GM20000 (cell line): ENCODE measurements around the gene CDCA3.

Experiments used
- DNase-seq: peaks from one replicate; pipeline ENCODE4 v3.0.0; 2012; ENCODE audit warnings: low spot score
- TF ChIP-seq, protein P1 (sequence below): IDR thresholded peaks from 2 replicates; pipeline ENCODE4 v1.5.1; 2012; ENCODE audit warnings: mild to moderate bottlenecking, control low read depth; ENCODE audit errors: extremely low read depth, missing control alignments

The CDCA3 gene

DNA sequence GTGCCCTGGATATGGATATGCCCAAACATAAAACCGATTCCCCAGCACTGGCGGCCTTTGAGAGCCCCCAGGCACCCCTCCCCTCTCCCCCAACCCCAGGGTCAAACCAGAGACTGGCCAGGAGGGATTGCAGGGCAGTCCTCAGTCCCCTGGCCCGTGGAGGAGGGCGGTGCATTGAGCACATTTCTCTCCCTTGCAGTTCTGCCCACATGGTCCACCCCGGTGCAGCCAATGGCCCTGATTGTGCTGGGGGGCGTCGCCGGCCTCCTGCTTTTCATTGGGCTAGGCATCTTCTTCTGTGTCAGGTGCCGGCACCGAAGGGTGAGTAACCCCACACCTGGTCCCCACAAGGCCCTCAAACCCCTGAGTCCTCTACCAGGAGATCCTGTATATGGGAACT lies 32.9 kb downstream of the CDCA3 start:
- no peak for DNase-seq
- TF ChIP-seq, protein P1, sequence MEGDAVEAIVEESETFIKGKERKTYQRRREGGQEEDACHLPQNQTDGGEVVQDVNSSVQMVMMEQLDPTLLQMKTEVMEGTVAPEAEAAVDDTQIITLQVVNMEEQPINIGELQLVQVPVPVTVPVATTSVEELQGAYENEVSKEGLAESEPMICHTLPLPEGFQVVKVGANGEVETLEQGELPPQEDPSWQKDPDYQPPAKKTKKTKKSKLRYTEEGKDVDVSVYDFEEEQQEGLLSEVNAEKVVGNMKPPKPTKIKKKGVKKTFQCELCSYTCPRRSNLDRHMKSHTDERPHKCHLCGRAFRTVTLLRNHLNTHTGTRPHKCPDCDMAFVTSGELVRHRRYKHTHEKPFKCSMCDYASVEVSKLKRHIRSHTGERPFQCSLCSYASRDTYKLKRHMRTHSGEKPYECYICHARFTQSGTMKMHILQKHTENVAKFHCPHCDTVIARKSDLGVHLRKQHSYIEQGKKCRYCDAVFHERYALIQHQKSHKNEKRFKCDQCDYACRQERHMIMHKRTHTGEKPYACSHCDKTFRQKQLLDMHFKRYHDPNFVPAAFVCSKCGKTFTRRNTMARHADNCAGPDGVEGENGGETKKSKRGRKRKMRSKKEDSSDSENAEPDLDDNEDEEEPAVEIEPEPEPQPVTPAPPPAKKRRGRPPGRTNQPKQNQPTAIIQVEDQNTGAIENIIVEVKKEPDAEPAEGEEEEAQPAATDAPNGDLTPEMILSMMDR = no peak

DNA sequence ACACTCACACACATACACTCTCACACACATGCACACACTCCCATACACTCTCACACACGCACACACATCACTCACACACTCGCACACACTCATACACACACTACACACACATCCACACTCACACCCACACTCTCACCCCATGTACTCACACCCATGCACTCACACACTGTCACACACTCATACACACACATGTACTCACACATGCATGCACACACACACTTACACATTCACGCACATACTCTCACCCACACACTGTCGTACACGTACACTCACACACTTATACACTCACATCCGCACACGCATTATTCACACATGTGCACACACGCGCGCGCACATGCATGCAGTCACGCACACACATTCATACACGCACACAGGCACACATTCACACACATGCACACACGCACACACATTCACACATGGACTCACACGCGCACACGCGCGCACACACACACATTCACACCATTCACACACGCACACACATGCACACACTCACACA lies 33.4 kb downstream of the CDCA3 start:
- DNase-seq = no peak
- TF ChIP-seq, protein P1 = no peak

- TF ChIP-seq, protein P1 = no peak
- DNase-seq = no peak
Observed at GRCh38 chr12:6817098-6817497, 34.0 kb downstream of the CDCA3 start.

DNA sequence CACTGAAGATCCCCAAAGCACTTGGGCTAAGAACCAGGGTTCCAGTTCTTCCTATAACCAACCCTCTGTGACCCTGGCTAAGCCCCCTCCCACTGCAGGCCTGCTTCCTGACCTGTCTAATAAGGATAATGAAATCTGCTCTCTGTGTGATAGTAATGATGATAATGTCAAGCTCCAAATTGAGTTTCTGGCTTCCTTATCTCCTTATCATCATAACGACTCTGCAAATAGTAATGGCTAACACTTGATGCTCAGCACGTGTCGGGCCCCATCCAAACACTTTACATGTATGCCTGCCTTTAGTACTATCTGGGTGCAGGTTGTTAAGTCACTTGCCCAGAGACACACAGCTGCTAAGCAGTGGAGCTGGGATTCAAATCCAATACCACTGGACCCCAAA lies 34.5 kb downstream of the CDCA3 start:
- TF ChIP-seq, protein P1 = no peak
- no peak for DNase-seq

DNA sequence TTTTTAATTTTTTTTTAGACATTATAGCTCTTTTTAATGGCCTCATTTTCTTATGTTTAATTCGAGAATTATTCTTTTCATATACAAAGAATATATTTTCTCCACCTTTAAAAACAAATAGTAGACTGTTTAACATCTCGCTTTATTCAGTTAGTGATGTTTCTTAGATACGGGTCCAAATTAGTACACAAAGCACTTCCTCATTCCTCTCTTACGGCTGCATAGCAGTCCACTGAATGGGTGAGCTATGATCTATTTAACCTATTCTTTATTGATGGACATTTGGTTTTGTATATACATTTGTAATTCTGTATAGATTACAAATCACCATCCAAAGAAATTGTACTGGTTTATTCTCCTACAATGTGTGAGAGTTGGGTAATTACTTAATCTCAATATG lies 37.7 kb downstream of the CDCA3 start:
- no peak for DNase-seq
- TF ChIP-seq, protein P1 = no peak

DNA sequence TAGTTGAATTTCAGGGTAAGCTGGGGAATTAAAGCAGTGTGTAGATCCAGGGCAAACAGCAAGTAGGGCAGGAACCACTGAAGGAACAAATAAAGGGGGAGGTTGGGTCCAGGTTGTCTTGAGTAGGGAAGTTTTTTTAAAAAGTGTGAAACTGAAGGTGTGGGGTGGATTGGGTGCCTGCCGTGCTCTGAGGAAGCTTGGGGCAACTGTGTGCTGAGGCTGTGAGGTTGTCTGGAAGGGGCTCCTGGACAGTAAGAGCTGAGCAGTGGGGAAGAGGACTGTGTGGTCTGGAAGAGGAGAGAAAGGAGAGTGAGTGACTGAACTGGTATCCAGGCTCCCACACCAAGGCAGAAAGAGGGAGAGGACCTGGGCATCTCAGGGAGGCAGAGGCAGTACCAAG lies 40.3 kb downstream of the CDCA3 start:
- TF ChIP-seq, protein P1 = no peak
- no peak for DNase-seq

DNA sequence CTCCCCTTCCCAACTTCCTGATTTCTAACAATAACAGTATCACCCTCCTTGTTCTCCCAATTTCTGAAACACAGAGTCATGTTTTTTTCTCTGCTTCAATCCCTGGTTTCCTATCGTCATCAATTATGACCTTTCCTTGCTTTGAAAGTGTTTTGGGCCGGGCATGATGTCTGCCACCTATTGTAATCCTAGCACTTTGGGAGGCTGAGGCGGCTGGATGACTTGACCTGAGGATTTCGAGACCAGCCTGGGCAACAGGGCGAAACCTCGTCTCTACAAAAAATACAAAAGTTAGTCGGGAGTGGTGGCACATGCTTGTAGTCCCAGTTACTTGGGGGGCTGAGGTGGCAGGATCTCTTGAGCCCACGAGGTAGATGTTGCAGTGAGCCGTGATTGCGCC lies 42.0 kb downstream of the CDCA3 start:
- DNase-seq = no peak
- TF ChIP-seq, protein P1 = no peak

- TF ChIP-seq, protein P1 = no peak
- no peak for DNase-seq
Observed at GRCh38 chr12:6807170-6807569, 43.9 kb downstream of the CDCA3 start.
